Measurements from ENCODE around the gene CRYBG1.
A peak's percentile ranks its signal among the peaks of the same experiment; 100 is the strongest.

CRYBG1 gene

GRCh38 chr6:106608080-106608668, 247.7 kb downstream of the CRYBG1 start:
- peak; percentile 51 to 78 for ATAC-seq

- ATAC-seq: no peak
Measured at GRCh38 chr6:106609699-106610098, 249.2 kb downstream of the CRYBG1 start.

- no peak for ATAC-seq
Measured at GRCh38 chr6:106611030-106611429, 250.5 kb downstream of the CRYBG1 start.

- peak; percentile 67 to 78 for ATAC-seq
Measured at GRCh38 chr6:106612671-106613416, 252.3 kb downstream of the CRYBG1 start.

- ATAC-seq: no peak
Measured at GRCh38 chr6:106613590-106613989, 253.1 kb downstream of the CRYBG1 start.

- ATAC-seq: peak in 1 of 2 donors; percentile 28
Measured at GRCh38 chr6:106614166-106614565, 253.6 kb downstream of the CRYBG1 start.

- no peak for ATAC-seq
Measured at GRCh38 chr6:106614592-106615257, 254.2 kb downstream of the CRYBG1 start.

GRCh38 chr6:106617302-106617701, 256.8 kb downstream of the CRYBG1 start:
- ATAC-seq: no peak

- ATAC-seq: no peak
Measured at GRCh38 chr6:106617857-106618256, 257.3 kb downstream of the CRYBG1 start.

GRCh38 chr6:106618324-106618723, 257.8 kb downstream of the CRYBG1 start:
- ATAC-seq: no peak

GRCh38 chr6:106619223-106619622, 258.7 kb downstream of the CRYBG1 start:
- ATAC-seq: no peak

GRCh38 chr6:106620931-106621672, 260.6 kb downstream of the CRYBG1 start:
- no peak for ATAC-seq
